Fibroblast of lung (primary cell): ENCODE measurements around the gene SLC22A5.

Experiments
- CTCF ChIP-seq, 2 donors: IDR thresholded peaks in 1 of 2; conservative IDR thresholded peaks in 1 of 2; 1 replicate in 1 of 2; 2 replicates in 1 of 2; pipeline ENCODE4 v1.5.1; 2011 to 2012; ENCODE audit warnings: low read length in 2 of 2, control low read depth in 1 of 2, inconsistent platforms in 1 of 2, low read depth in 1 of 2, mild to moderate bottlenecking in 1 of 2
- EZH2 ChIP-seq: IDR thresholded peaks from 2 replicates; pipeline ENCODE4 v1.5.1; 2012; ENCODE audit warnings: low read length, control low read depth, mild to moderate bottlenecking; ENCODE audit errors: missing control alignments

- TF ChIP-seq CTCF (conservative IDR thresholded peaks at IDR 0.05 in 1 of 2, IDR thresholded peaks at IDR 0.05 in 1 of 2; ENCODE audit: low read depth in 1 of 2, low read length in 2 of 2), result no peak
- no peak for TF ChIP-seq EZH2
Observed at GRCh38 chr5:132414634-132415378, 45.3 kb downstream of the SLC22A5 start.
